GM12865 (cell line): ENCODE measurements around the gene DCLK2.

Experiments used
- DNase-seq: peaks from one replicate; pipeline ENCODE4 v3.0.0; 2010; ENCODE audit warnings: low read depth
- H3K4me3 ChIP-seq: 2 replicates; pipeline ENCODE4 v1.5.1; 2011; ENCODE audit warnings: mild to moderate bottlenecking, low read depth, low read length, control low read depth
- TF ChIP-seq, protein P1 (sequence below): IDR thresholded peaks from 2 replicates; pipeline ENCODE4 v1.5.1; 2011; ENCODE audit warnings: low read length, control low read depth, low read depth, inconsistent platforms; ENCODE audit not compliant: insufficient read depth; ENCODE audit errors: missing control alignments

Gene DCLK2

GRCh38 chr4:150039274-150040127, 38.7 kb upstream of the DCLK2 start:
- no peak overlapping the region for H3K4me3 ChIP-seq
- DNase-seq = peak; percentile 21
- TF ChIP-seq, protein P1, sequence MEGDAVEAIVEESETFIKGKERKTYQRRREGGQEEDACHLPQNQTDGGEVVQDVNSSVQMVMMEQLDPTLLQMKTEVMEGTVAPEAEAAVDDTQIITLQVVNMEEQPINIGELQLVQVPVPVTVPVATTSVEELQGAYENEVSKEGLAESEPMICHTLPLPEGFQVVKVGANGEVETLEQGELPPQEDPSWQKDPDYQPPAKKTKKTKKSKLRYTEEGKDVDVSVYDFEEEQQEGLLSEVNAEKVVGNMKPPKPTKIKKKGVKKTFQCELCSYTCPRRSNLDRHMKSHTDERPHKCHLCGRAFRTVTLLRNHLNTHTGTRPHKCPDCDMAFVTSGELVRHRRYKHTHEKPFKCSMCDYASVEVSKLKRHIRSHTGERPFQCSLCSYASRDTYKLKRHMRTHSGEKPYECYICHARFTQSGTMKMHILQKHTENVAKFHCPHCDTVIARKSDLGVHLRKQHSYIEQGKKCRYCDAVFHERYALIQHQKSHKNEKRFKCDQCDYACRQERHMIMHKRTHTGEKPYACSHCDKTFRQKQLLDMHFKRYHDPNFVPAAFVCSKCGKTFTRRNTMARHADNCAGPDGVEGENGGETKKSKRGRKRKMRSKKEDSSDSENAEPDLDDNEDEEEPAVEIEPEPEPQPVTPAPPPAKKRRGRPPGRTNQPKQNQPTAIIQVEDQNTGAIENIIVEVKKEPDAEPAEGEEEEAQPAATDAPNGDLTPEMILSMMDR = no peak

- no peak for DNase-seq
- no peak overlapping the region for H3K4me3 ChIP-seq
- TF ChIP-seq, protein P1 = no peak
These were observed 33.7 kb upstream of the DCLK2 start for GRCh38 chr4:150044517-150044916.

- TF ChIP-seq, protein P1 = no peak
- no peak for DNase-seq
- H3K4me3 ChIP-seq = no peak overlapping the region
These were observed 32.8 kb upstream of the DCLK2 start for GRCh38 chr4:150045410-150045809.

DNA sequence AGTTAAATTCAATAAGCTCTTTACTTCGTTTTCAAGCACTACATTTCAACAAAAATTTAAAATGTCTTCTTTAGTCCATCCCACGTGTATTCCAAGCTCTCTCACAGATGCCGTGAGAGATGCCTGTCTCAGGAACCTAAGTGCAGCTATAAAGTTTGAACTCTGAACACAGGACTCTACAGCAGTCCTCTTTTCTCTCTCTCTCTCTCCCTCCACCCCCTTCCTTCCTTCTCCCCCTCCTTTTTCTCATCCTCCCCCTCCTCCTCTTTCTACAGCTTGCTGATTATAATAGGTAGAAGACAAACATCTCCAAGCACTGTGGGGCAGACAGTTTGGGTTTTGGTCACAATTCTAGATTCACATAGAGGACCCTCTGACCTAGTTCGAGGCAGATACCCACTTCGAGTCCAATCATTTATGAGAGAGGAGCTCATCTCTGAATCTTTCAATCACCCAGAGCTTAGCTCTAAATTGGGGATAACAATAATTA, 31.5 kb upstream of the DCLK2 start:
- DNase-seq = no peak
- H3K4me3 ChIP-seq = no peak overlapping the region
- TF ChIP-seq, protein P1 = no peak

GRCh38 chr4:150047546-150047945, 30.7 kb upstream of the DCLK2 start:
- TF ChIP-seq, protein P1 = no peak
- DNase-seq = no peak
- H3K4me3 ChIP-seq = no peak overlapping the region

DNA sequence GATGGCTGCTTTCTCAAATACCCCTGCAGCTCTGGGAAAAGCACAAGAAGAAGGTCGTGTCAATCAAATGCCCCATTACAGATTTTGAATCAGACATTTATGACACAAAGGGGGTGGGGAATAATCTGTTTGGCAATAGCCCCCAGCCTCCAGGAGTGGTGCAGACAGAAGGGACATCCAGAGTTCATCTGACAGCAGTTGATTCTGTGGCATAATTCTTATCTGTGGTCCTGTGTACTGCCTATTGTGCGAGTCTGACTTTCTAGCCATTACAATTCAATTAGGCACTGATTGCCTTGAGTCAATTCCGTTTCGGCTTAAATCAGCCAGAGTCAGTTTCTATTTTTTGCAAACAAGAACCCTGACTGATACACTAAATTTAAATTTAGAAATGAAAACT, 28.6 kb upstream of the DCLK2 start:
- H3K4me3 ChIP-seq = no peak overlapping the region
- TF ChIP-seq, protein P1 = no peak
- DNase-seq = no peak
